Sigmoid colon (tissue), 7 donors: ENCODE results near the gene CERS1. TPM values are rescaled to one million over a fixed set of nuclear protein-coding genes. Genes with fewer than 3 reads are reported as not detected.
A peak's percentile ranks its signal among the peaks of the same experiment; 100 is the strongest.

ENCODE experiments used
- DNase-seq: peaks from one replicate; pipeline ENCODE4 v3.0.0-alpha.2; 2019
- H3K27ac ChIP-seq, 4 donors: fragments of 200-600 bp; sonication (generic); one replicate each; pipeline ENCODE4 v1.5.1; 2016 to 2019; ENCODE audit warnings: mild to moderate bottlenecking in 1 of 4
- H3K27me3 ChIP-seq, 3 donors: fragments of 200-600 bp; sonication (generic); one replicate each; pipeline ENCODE4 v1.5.1; 2019; ENCODE audit warnings: mild to moderate bottlenecking in 1 of 3
- H3K36me3 ChIP-seq, 4 donors: fragments of 200-600 bp; sonication (generic); one replicate each; pipeline ENCODE4 v1.5.1; 2016 to 2019
- H3K4me1 ChIP-seq, 4 donors: fragments of 200-600 bp; sonication (generic); one replicate each; pipeline ENCODE4 v1.5.1; 2017 to 2019
- H3K4me3 ChIP-seq, 4 donors: fragments of 200-600 bp; sonication (generic); one replicate each; pipeline ENCODE4 v1.5.1; 2017 to 2019; ENCODE audit warnings: mild to moderate bottlenecking in 2 of 4, moderate library complexity in 1 of 4
- H3K9me3 ChIP-seq, 4 donors: fragments of 200-600 bp in 3 of 4; sonication (generic) in 3 of 4; one replicate each; pipeline versions ENCODE4 v1.5.1 to v1.6.1; 2013 to 2019
- CTCF ChIP-seq, 4 experiments: fragments of 450-650 bp in 3 of 4; fragments of 200-600 bp in 1 of 4; IDR thresholded peaks; one replicate each; pipeline ENCODE4 v1.5.1; 2016 to 2019; ENCODE audit warnings: antibody characterized with exemption in 4 of 4, mild to moderate bottlenecking in 3 of 4, moderate library complexity in 2 of 4
- EP300 ChIP-seq, 4 donors: sonication (generic); formaldehyde crosslinking; IDR thresholded peaks; one replicate each; pipeline ENCODE4 v1.6.1; 2017; ENCODE audit warnings: antibody characterized with exemption in 4 of 4
- POLR2A ChIP-seq, 2 donors: fragments of 450-650 bp; IDR thresholded peaks; one replicate each; pipeline ENCODE4 v1.6.1; 2016; ENCODE audit warnings: antibody characterized with exemption in 2 of 2, mild to moderate bottlenecking in 2 of 2, moderate library complexity in 2 of 2
- POLR2AphosphoS5 ChIP-seq, 4 donors: sonication (generic); formaldehyde crosslinking; IDR thresholded peaks; one replicate each; pipeline ENCODE4 v1.6.1; 2017; ENCODE audit warnings: antibody characterized with exemption in 4 of 4
- WGBS, 2 donors: extraction: QIAGEN DNeasy Blood & Tissue Kit; methylation state at CpG; one replicate each; pipeline ENCODE4 v1.1.7; 2013; 5-methylcytosine and 5-hydroxymethylcytosine counted together
- intact Hi-C: fragments of 100-400 bp; cut with DNase I; formaldehyde crosslinking; loops from one replicate; pipeline ENCODE4 v1.15.1; 2023
- polyA plus RNA-seq, 3 donors: library from polyadenylated mRNA; stranded (reverse); fragments of 200-250 nt; gene quantifications; one replicate each; pipeline ENCODE4 v1.2.3, GENCODE V29; 2013
- total RNA-seq, 4 donors: library from RNA; depleted of rRNA; stranded (reverse); fragments of >200 nt; gene quantifications; one replicate each; pipeline ENCODE4 v1.1.0, GENCODE V29; 2016
- donor health status: healthy with polysubstance abuse.
- donor health status: Bipolar disorder and iron deficiency.
- donor health status: healthy.

CERS1 gene
- total and polyA plus RNA-seq, 7 donors, result 0.36 to 3.6 (median 0.70) TPM; not detected in 2

GRCh38 chr19:18850471-18851375, 45.2 kb downstream of the CERS1 start:
- intact Hi-C loops, result no loop called here
- TF ChIP-seq POLR2A (IDR thresholded peaks at IDR 0.05) (no peak), EP300 (IDR thresholded peaks at IDR 0.05) (no peak), POLR2AphosphoS5 (IDR thresholded peaks at IDR 0.05) (no peak), CTCF (IDR thresholded peaks at IDR 0.05) (no peak)
- Histone ChIP-seq H3K4me3 (no peak overlapping the region), H3K36me3 (peaks cover 23 to 62% (median 56%) of the 10 kb centered on the region in 4 donors), H3K27me3 (no peaks in the 10 kb centered on the region), H3K27ac (peak overlapping the region; percentile 69 to 74 (median 71)), H3K4me1 (peaks cover 0 to 55% (median 43%) of the 10 kb centered on the region in 4 donors), H3K9me3 (no peaks in the 10 kb centered on the region)
- no peak for DNase-seq
- 86 to 89% methylated on average over 27 of the region's 27 CpGs for WGBS, 2 donors

- no peak for DNase-seq
These were observed 46.0 kb downstream of the CERS1 start for GRCh38 chr19:18849838-18850400.

GRCh38 chr19:18848878-18849661, 46.9 kb downstream of the CERS1 start:
- peak in 1 of 4 donors; percentile 28 for TF ChIP-seq POLR2AphosphoS5 (IDR thresholded peaks at IDR 0.05)
- no peak for TF ChIP-seq EP300 (IDR thresholded peaks at IDR 0.05)
- TF ChIP-seq POLR2A (IDR thresholded peaks at IDR 0.05), result no peak
- TF ChIP-seq CTCF (IDR thresholded peaks at IDR 0.05), result no peak
- peaks cover 0 to 64% (median 53%) of the 10 kb centered on the region in 4 donors for H3K4me1 ChIP-seq
- no peak overlapping the region for H3K4me3 ChIP-seq
- no peaks in the 10 kb centered on the region for H3K27me3 ChIP-seq
- intact Hi-C loops, result loop anchor here (5.0 to 10.0 kb wide), 2 partner anchors 134 to 392 kb away; no protein-coding TSS in a partner anchor
- no peaks in the 10 kb centered on the region for H3K9me3 ChIP-seq
- H3K36me3 ChIP-seq, result peaks cover 14 to 46% (median 41%) of the 10 kb centered on the region in 4 donors
- DNase-seq, result peak; percentile 86
- H3K27ac ChIP-seq, result peak overlapping the region; percentile 69 to 74 (median 71)
- WGBS, 2 donors, result 72 to 85% methylated on average over 23 of the region's 23 CpGs

More at GRCh38 chr19:18849838-18850400, 46.0 kb downstream of the CERS1 start:
- H3K4me3 ChIP-seq, result no peak overlapping the region
- peak overlapping the region; percentile 69 to 74 (median 71) for H3K27ac ChIP-seq
- H3K27me3 ChIP-seq, result no peaks in the 10 kb centered on the region
- H3K9me3 ChIP-seq, result no peaks in the 10 kb centered on the region
- 70 to 72% methylated on average over 16 of the region's 16 CpGs for WGBS, 2 donors
- no peak for TF ChIP-seq CTCF (IDR thresholded peaks at IDR 0.05)
- TF ChIP-seq POLR2AphosphoS5 (IDR thresholded peaks at IDR 0.05), result no peak
- no peak for TF ChIP-seq EP300 (IDR thresholded peaks at IDR 0.05)
- H3K36me3 ChIP-seq, result peaks cover 19 to 54% (median 49%) of the 10 kb centered on the region in 4 donors
- peaks cover 0 to 60% (median 51%) of the 10 kb centered on the region in 4 donors for H3K4me1 ChIP-seq
- intact Hi-C loops, result loop anchor here (5.0 to 10.0 kb wide), 2 partner anchors 135 to 393 kb away; no protein-coding TSS in a partner anchor
